SK-N-SH treated with all-trans-retinoic acid at 6 μM for 48 hours (cell line): Measurements from ENCODE around the gene RPRD1A.

ENCODE experiments used
- ESRRG ChIP-seq: fragments of 250-450 bp; sonication (Bioruptor Pico); IDR thresholded peaks from 2 replicates; pipeline ENCODE4 v1.6.1; 2021; ENCODE audit warnings: mild to moderate bottlenecking
- OSR1 ChIP-seq: fragments of 250-450 bp; sonication (Bioruptor Pico); IDR thresholded peaks from 2 replicates; pipeline ENCODE4 v1.8.0; 2022; ENCODE audit warnings: moderate library complexity, mild to moderate bottlenecking, inconsistent platforms
- PATZ1 ChIP-seq: fragments of 250-450 bp; sonication (Bioruptor Pico); IDR thresholded peaks from 2 replicates; pipeline ENCODE4 v1.8.0; 2020; ENCODE audit warnings: mild to moderate bottlenecking, moderate library complexity, borderline replicate concordance
- RARB ChIP-seq: fragments of 250-450 bp; sonication (Bioruptor Pico); IDR thresholded peaks from 2 replicates; pipeline ENCODE4 v1.8.0; 2021; ENCODE audit warnings: mild to moderate bottlenecking, moderate library complexity
- TCF4 ChIP-seq: fragments of 250-450 bp; sonication (Bioruptor Pico); IDR thresholded peaks from 2 replicates; pipeline ENCODE4 v1.8.0; 2021; ENCODE audit warnings: mild to moderate bottlenecking, moderate library complexity, borderline replicate concordance
- ZC3H10 ChIP-seq: fragments of 250-450 bp; sonication (Bioruptor Pico); IDR thresholded peaks from 2 replicates; pipeline ENCODE4 v1.5.1; 2021; ENCODE audit warnings: mild to moderate bottlenecking, moderate library complexity
- ZFP3 ChIP-seq: fragments of 250-450 bp; sonication (Bioruptor Pico); IDR thresholded peaks from 2 replicates; pipeline ENCODE4 v1.5.0; 2020; ENCODE audit warnings: mild to moderate bottlenecking, moderate library complexity
- ZFP30 ChIP-seq: fragments of 450-650 bp; formaldehyde crosslinking; IDR thresholded peaks from 2 replicates; pipeline ENCODE4 v1.5.0; 2022; ENCODE audit warnings: mild to moderate bottlenecking, moderate library complexity
- ZNF70 ChIP-seq: fragments of 450-650 bp; formaldehyde crosslinking; IDR thresholded peaks from 2 replicates; pipeline ENCODE4 v1.5.0; 2020; ENCODE audit warnings: mild to moderate bottlenecking, moderate library complexity
- ZNF8 ChIP-seq: fragments of 450-650 bp; formaldehyde crosslinking; IDR thresholded peaks from 2 replicates; pipeline ENCODE4 v1.5.0; 2020; ENCODE audit warnings: mild to moderate bottlenecking, moderate library complexity
- TF ChIP-seq, protein P1 (sequence below): fragments of 250-450 bp; sonication (Bioruptor Pico); IDR thresholded peaks from 2 replicates; pipeline ENCODE4 v1.5.1; 2020; ENCODE audit warnings: low read depth, mild to moderate bottlenecking, moderate library complexity

DNA sequence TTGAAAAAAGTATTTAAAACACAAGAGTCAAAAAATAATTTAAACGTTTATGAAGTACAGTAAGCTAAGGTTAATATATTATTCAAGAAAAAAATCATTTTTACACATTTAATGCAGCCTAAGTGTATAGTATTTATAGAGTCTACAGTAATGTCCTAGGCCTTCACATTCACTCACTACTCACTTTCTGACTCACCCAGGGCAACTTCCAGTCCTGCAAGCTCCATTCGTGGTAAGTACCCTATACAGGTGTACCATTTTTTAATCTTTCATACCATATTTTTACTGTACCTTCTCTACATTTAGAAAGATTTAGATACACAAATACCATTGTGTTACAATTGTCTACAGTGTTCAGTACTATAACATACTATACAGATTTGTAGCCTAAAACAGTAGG, 20.9 kb upstream of the RPRD1A start:
- no peak for TF ChIP-seq RARB
- TF ChIP-seq TCF4: no peak
- no peak for TF ChIP-seq ZNF8
- TF ChIP-seq ZFP3 (CRISPR knock-in tag): no peak
- no peak for TF ChIP-seq PATZ1 (CRISPR knock-in tag)
- TF ChIP-seq ESRRG: no peak
- TF ChIP-seq ZFP30 (CRISPR knock-in tag): no peak
- no peak for TF ChIP-seq ZC3H10 (CRISPR knock-in tag)
- no peak for TF ChIP-seq ZNF70 (CRISPR knock-in tag)
- TF ChIP-seq, protein P1, sequence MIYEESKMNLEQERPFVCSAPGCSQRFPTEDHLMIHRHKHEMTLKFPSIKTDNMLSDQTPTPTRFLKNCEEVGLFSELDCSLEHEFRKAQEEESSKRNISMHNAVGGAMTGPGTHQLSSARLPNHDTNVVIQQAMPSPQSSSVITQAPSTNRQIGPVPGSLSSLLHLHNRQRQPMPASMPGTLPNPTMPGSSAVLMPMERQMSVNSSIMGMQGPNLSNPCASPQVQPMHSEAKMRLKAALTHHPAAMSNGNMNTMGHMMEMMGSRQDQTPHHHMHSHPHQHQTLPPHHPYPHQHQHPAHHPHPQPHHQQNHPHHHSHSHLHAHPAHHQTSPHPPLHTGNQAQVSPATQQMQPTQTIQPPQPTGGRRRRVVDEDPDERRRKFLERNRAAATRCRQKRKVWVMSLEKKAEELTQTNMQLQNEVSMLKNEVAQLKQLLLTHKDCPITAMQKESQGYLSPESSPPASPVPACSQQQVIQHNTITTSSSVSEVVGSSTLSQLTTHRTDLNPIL (CRISPR knock-in tag): no peak
- no peak for TF ChIP-seq OSR1 (CRISPR knock-in tag)
